Brain microvascular endothelial cell (primary cell): ENCODE data around the gene CUL3.

ENCODE experiments used
- DNase-seq: peaks from one replicate; pipeline ENCODE4 v3.0.0-alpha.2; 2020
- H3K27ac ChIP-seq: fragments of 250-450 bp; sonication (Bioruptor Pico); 2 replicates; pipeline ENCODE4 v1.5.1; 2020; ENCODE audit warnings: mild to moderate bottlenecking, moderate library complexity
- H3K27me3 ChIP-seq: fragments of 250-450 bp; sonication (Bioruptor Pico); replicated peaks from 2 replicates; pipeline ENCODE4 v1.5.1; 2020; ENCODE audit warnings: mild to moderate bottlenecking
- H3K36me3 ChIP-seq: fragments of 250-450 bp; sonication (Bioruptor Pico); replicated peaks from 2 replicates; pipeline ENCODE4 v1.5.1; 2020; ENCODE audit warnings: mild to moderate bottlenecking
- H3K4me3 ChIP-seq: 2 replicates; pipeline ENCODE4 v1.5.1; 2011; ENCODE audit warnings: low read depth, mild to moderate bottlenecking, control low read depth, low read length, moderate library complexity
- in situ Hi-C: cut with HindIII; loops from 2 replicates; pipeline ENCODE4 v1.10.0; 2017; ENCODE audit warnings: low sequenced_read_pairs, low pct_ligation_motif_present
- TF ChIP-seq, protein P1 (sequence below): IDR thresholded peaks from 2 replicates; pipeline ENCODE4 v1.5.1; 2011; ENCODE audit warnings: low read depth, mild to moderate bottlenecking, moderate library complexity, low read length, control low read depth, inconsistent platforms; ENCODE audit errors: missing control alignments

The CUL3 gene

DNA sequence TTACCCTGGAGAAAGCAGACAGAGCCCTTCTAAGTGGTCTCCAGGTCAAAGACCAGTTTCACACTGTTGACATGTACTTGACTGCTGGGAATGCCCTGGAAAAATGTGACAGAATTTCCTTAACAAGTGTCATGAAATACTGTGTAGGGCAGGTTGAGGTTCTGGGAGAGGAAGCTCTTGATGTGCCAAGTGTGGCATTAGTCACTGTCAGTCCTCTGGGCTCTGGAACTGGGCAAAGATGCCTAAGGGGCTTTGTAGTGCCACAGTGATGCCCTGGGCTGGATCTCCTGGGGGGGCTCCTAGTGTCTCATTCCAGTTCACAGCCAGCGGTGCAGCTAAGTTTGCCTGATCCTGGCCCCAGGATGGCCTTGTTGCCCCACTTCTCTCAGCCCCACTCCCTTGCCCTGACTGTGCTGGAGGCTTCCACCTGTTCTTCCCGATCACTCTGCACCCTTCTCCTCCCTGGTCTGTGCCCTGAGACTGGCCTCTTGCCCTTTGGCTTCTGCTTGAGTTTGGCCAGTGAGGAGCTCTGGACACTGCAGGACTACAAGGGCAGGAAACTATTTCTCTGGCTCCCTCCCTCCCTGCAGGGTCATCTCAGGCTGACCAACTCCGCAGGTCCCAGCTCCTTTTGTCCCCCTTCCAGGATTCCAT, 156.2 kb downstream of the CUL3 start:
- Histone ChIP-seq H3K27ac (no peak overlapping the region), H3K27me3 (no peaks in the 10 kb centered on the region), H3K36me3 (no peaks in the 10 kb centered on the region), H3K4me3 (no peak overlapping the region)
- no peak for DNase-seq
- in situ Hi-C loops: no loop called here
- TF ChIP-seq, protein P1, sequence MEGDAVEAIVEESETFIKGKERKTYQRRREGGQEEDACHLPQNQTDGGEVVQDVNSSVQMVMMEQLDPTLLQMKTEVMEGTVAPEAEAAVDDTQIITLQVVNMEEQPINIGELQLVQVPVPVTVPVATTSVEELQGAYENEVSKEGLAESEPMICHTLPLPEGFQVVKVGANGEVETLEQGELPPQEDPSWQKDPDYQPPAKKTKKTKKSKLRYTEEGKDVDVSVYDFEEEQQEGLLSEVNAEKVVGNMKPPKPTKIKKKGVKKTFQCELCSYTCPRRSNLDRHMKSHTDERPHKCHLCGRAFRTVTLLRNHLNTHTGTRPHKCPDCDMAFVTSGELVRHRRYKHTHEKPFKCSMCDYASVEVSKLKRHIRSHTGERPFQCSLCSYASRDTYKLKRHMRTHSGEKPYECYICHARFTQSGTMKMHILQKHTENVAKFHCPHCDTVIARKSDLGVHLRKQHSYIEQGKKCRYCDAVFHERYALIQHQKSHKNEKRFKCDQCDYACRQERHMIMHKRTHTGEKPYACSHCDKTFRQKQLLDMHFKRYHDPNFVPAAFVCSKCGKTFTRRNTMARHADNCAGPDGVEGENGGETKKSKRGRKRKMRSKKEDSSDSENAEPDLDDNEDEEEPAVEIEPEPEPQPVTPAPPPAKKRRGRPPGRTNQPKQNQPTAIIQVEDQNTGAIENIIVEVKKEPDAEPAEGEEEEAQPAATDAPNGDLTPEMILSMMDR: no peak

DNA sequence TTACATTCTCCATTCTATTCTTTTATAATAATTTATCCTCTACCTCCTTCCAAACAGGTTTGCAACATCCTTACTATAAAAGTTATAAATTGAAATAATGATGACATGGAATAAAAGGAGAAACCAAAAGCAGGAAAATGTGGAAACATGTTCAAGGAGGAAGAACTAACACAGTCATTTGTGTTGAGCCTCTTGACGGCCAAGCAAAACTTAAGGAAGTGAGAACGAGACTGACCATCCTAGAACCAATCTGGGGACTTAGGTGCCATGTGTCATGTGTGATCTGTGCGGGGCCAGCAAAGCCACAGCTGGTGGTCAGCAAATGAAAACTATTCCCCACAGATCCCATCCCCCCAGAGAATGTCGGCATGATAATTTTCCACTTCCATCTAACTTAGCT, 157.7 kb downstream of the CUL3 start:
- in situ Hi-C loops: no loop called here
- Histone ChIP-seq H3K27ac (no peak overlapping the region), H3K27me3 (no peaks in the 10 kb centered on the region), H3K4me3 (no peak overlapping the region), H3K36me3 (no peaks in the 10 kb centered on the region)
- TF ChIP-seq, protein P1: no peak
- DNase-seq: no peak

DNA sequence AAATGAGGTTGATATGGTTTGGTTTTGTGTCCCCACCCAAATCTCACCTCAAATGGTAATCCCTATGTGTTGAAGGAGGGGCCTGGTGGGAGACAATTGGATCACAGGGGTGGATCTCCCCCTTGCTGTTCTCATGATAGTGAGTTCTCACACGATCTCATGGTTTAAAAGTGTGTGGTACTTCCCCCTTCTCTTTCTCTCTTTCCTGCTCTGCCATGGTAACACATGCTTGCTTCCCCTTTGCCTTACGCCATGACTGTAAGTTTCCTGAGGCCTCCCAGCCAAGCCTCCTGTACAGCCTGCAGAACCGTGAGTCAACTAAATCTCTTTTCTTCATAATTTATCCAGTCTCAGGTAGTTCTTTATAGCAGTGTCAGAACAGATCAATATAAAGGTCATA, 158.5 kb downstream of the CUL3 start:
- TF ChIP-seq, protein P1: no peak
- no peak overlapping the region for H3K27ac ChIP-seq
- H3K36me3 ChIP-seq: no peaks in the 10 kb centered on the region
- no peak for DNase-seq
- no peaks in the 10 kb centered on the region for H3K27me3 ChIP-seq
- in situ Hi-C loops: no loop called here
- no peak overlapping the region for H3K4me3 ChIP-seq

DNA sequence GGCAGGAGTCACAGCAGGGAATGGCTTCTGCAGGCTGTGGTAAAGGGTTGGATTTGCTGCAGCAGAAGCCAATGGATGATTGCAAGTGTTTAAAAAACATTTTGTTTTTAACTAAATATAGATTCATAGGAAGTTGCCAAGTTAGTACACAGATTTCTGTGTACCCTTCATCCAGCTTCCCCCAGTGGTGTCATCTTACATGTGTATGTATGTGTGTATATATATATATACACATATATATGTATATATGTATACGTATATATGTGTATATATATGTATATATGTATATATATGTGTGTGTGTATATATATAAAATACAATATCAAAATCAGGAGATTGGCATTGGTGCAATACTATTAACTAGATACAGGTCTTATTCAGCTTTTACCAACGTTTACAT, 164.1 kb downstream of the CUL3 start:
- TF ChIP-seq, protein P1: no peak
- Histone ChIP-seq H3K27me3 (no peaks in the 10 kb centered on the region), H3K4me3 (no peak overlapping the region), H3K36me3 (no peaks in the 10 kb centered on the region), H3K27ac (no peak overlapping the region)
- in situ Hi-C loops: no loop called here
- no peak for DNase-seq
